Endodermal cell (in vitro differentiated cells): ENCODE measurements around the gene DUOXA2. TPM values are rescaled to one million over a fixed set of nuclear protein-coding genes. Genes with fewer than 3 reads are reported as not detected.
A peak's percentile ranks its signal among the peaks of the same experiment; 100 is the strongest.
"Not testable (repeated sequence)": the region's sequence is repeated elsewhere in the genome, so short reads cannot be mapped to it uniquely, and the experiment has no call there.

Experiments used
- DNase-seq: peaks from one replicate; pipeline ENCODE4 v3.0.0-alpha.2; 2017
- H3K27ac ChIP-seq: 2 replicates; pipeline ENCODE4 v1.5.1; 2013; ENCODE audit warnings: mild to moderate bottlenecking, low read depth, low read length, moderate library complexity
- H3K27me3 ChIP-seq: 2 replicates; pipeline ENCODE4 v1.6.1; 2013; ENCODE audit warnings: mild to moderate bottlenecking, low read length, moderate library complexity; ENCODE audit not compliant: insufficient read depth, control insufficient read depth, poor library complexity, severe bottlenecking
- H3K36me3 ChIP-seq: 2 replicates; pipeline ENCODE4 v1.7.0; 2013; ENCODE audit warnings: mild to moderate bottlenecking, low read length, moderate library complexity; ENCODE audit not compliant: control insufficient read depth, insufficient read depth
- H3K4me1 ChIP-seq: one replicate; pipeline ENCODE4 v1.7.0; 2013; ENCODE audit warnings: low read length; ENCODE audit not compliant: control insufficient read depth, insufficient read depth
- H3K4me3 ChIP-seq: 2 replicates; pipeline ENCODE4 v1.5.1; 2013; ENCODE audit warnings: mild to moderate bottlenecking, low read length, moderate library complexity
- H3K9ac ChIP-seq: 2 replicates; pipeline ENCODE4 v1.6.1; 2013; ENCODE audit warnings: mild to moderate bottlenecking, low read length, moderate library complexity; ENCODE audit not compliant: poor library complexity, severe bottlenecking; ENCODE audit errors: extremely low read depth
- H3K9me3 ChIP-seq: 2 replicates; pipeline ENCODE4 v1.6.1; 2013; ENCODE audit warnings: mild to moderate bottlenecking, low read length, moderate library complexity; ENCODE audit not compliant: control insufficient read depth
- H3K27ac Mint-ChIP-seq: 2 replicates; pipeline ENCODE4 v1.8.0; 2020; ENCODE audit warnings: mixed read lengths
- H3K27me3 Mint-ChIP-seq: 2 replicates; pipeline ENCODE4 v1.8.0; 2021; ENCODE audit warnings: mild to moderate bottlenecking, mixed read lengths; ENCODE audit not compliant: insufficient read depth
- H3K36me3 Mint-ChIP-seq: 2 replicates; pipeline ENCODE4 v1.8.0; 2020; ENCODE audit warnings: low read depth, mixed read lengths
- H3K4me1 Mint-ChIP-seq: 2 replicates; pipeline ENCODE4 v1.8.0; 2020; ENCODE audit warnings: mixed read lengths
- H3K4me3 Mint-ChIP-seq: 2 replicates; pipeline ENCODE4 v1.8.0; 2020; ENCODE audit warnings: mild to moderate bottlenecking, moderate library complexity, mixed read lengths
- H3K9me3 Mint-ChIP-seq: 2 replicates; pipeline ENCODE4 v1.8.0; 2020; ENCODE audit warnings: mild to moderate bottlenecking, mixed read lengths
- CTCF ChIP-seq: fragments of 200-600 bp; sonication (generic); conservative IDR thresholded peaks from 2 replicates; pipeline ENCODE4 v1.5.0; 2021; ENCODE audit warnings: antibody characterized with exemption, mild to moderate bottlenecking
- WGBS, 2 experiments: methylation state at CpG; one replicate each; pipeline versions ENCODE4 v1.1.5 to v1.1.7; 2013; ENCODE audit warnings: missing lambda C conversion rate in 2 of 2, mixed read lengths in 1 of 2; ENCODE audit not compliant: insufficient coverage in 1 of 2, insufficient read length in 1 of 2; 5-methylcytosine and 5-hydroxymethylcytosine counted together
- long read RNA-seq, 4 experiments: library from polyadenylated mRNA in 2 of 4; library from RNA in 1 of 4; library from capped mRNA in 1 of 4; stranded (forward) in 3 of 4; unstranded in 1 of 4; transcript quantifications; one replicate each; pipeline ENCODE4 v2.0.0, GENCODE V29; 2020 to 2021; ENCODE audit warnings: inconsistent platforms in 1 of 4
- polyA plus RNA-seq, 2 experiments: library from polyadenylated mRNA; stranded (reverse); fragments of 50-300 nt; gene quantifications; one replicate each; pipeline ENCODE4 v1.2.3, GENCODE V29; 2013
- total RNA-seq, 2 donors: library from RNA; stranded (reverse); fragmentation: NEBNext Ultra II Directional in 1 of 2; extraction: Animal tissue kit (Norgen Biotek cat#: 25700) in 1 of 2; gene quantifications; 2 replicates in 1 of 2; 3 replicates in 1 of 2; pipeline ENCODE4 v1.2.1, GENCODE V29; 2021

The DUOXA2 gene
- not detected for total RNA-seq
- not detected for polyA plus RNA-seq (2013, experiment 1 of 2)
- not detected for polyA plus RNA-seq (2013, experiment 2 of 2)
- long read RNA-seq, experiment 1, result 0 reads
- long read RNA-seq, experiment 2, result 0 reads
- long read RNA-seq, experiment 3, result 0 reads
- long read RNA-seq, experiment 4, result 0 reads

DNA sequence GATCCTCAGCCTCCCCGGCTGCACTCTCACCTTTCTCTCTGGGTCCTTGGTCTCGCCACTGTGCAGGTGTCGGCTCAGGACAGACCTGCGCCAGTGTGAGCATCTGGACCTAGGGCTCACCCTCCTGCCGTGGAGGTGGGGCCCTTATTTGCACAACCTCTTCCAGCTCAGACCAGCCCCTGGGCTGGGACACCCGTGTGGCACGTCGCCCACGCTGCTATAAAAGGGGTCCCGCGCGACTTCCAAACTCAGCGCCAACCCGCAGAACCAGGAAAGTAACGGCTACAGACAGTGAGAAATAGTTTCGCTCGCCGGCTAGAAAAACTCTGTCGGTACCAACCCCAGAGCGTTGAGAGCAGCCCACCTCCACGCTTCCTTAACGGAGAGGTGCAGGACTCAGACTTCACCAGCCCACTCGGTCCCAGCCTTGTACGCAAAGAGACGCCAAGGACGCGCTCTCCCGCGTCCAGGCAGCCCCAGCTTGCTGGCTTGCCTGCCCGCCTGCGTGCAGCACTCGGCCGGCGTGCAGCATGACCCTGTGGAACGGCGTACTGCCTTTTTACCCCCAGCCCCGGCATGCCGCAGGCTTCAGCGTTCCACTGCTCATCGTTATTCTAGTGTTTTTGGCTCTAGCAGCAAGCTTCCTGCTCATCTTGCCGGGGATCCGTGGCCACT, at the start of gene DUOXA2, which contains the start of gene DUOX2:
Gene DUOXA2 (plus strand): TSS at position 251 of the 675 bp plus-strand sequence. CDS start 280 bp downstream, at position 531.
Gene DUOX2 (minus strand): TSS at position 97 of the 675 bp plus-strand sequence. CDS start 761 bp downstream, outside the sequence.
- Histone ChIP-seq H3K36me3 (no peaks in the 10 kb centered on the region), H3K4me3 (peak within 1 kb of the TSS; percentile 67), H3K4me1 (no peaks in the 10 kb centered on the region), H3K27me3 (peaks cover 89% of the 10 kb centered on the region), H3K27ac (no peak within 1 kb of the TSS), H3K9ac (no peak within 1 kb of the TSS), H3K9me3 (no peaks in the 10 kb centered on the region)
- peak; percentile 53 for DNase-seq
- Mint-ChIP-seq H3K36me3 (no peaks in the 10 kb centered on the region), H3K27me3 (peaks cover 94% of the 10 kb centered on the region), H3K4me1 (peaks cover 16% of the 10 kb centered on the region), H3K4me3 (peak within 1 kb of the TSS; percentile 51), H3K27ac (no peak within 1 kb of the TSS), H3K9me3 (peaks cover 7% of the 10 kb centered on the region)
- TF ChIP-seq CTCF, result no peak
- 10 to 15% methylated on average over 32 to 42 of the region's 42 CpGs for WGBS, 2 experiments

- peaks cover 2% of the 10 kb centered on the region for H3K9me3 ChIP-seq
- peaks cover under 1% of the 10 kb centered on the region for H3K36me3 ChIP-seq
- H3K4me3 ChIP-seq, result no peak overlapping the region
- H3K4me1 Mint-ChIP-seq, result peaks cover 5% of the 10 kb centered on the region
- H3K9me3 Mint-ChIP-seq, result no peaks in the 10 kb centered on the region
- no peaks in the 10 kb centered on the region for H3K4me1 ChIP-seq
- peaks cover 37% of the 10 kb centered on the region for H3K36me3 Mint-ChIP-seq
- H3K9ac ChIP-seq, result no peak overlapping the region
- no peak overlapping the region for H3K27ac ChIP-seq
- no peaks in the 10 kb centered on the region for H3K27me3 ChIP-seq
- no peak overlapping the region for H3K4me3 Mint-ChIP-seq
- no peak overlapping the region for H3K27ac Mint-ChIP-seq
- no peak for TF ChIP-seq CTCF
- DNase-seq, result no peak
- 86 to 93% methylated on average over 2 to 4 of the region's 4 CpGs for WGBS, 2 experiments
- H3K27me3 Mint-ChIP-seq, result no peaks in the 10 kb centered on the region
Observed at GRCh38 chr15:45064386-45064785, 49.7 kb upstream of the DUOXA2 start.

DNA sequence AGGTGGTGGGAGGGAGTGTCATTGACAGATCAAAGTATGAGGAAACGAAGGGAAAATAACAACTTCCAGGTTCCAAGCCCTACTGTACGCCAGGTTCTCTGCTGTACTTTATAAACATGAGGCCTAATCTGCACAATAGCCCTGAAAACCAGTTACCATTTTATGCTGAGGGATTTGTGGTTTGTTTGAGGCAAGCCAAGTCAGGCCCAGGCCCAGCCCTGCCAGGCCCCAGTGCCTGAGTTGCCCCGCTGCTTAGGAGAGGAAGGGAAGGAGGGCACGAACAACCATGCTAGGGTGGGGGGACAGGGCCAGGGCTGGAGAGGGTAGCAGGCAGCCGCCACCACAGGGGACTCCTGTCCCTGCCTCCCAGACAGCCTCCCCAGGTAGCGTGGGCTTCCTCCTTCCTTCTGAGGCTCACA, 44.2 kb upstream of the DUOXA2 start:
- not testable (repeated sequence) for H3K9me3 ChIP-seq, H3K27me3 Mint-ChIP-seq, H3K4me1 ChIP-seq, H3K4me3 ChIP-seq, DNase-seq, H3K4me1 Mint-ChIP-seq, H3K27ac Mint-ChIP-seq, H3K36me3 ChIP-seq, H3K27ac ChIP-seq, H3K9ac ChIP-seq, H3K4me3 Mint-ChIP-seq, H3K9me3 Mint-ChIP-seq, H3K27me3 ChIP-seq
- 100% methylated on average over 1 to 3 of the region's 6 CpGs for WGBS, 2 experiments
- H3K36me3 Mint-ChIP-seq, result peaks cover 28% of the 10 kb centered on the region

- not testable (repeated sequence) for H3K4me1 ChIP-seq, H3K36me3 ChIP-seq, H3K27ac ChIP-seq, H3K4me3 ChIP-seq, H3K4me3 Mint-ChIP-seq, H3K9me3 Mint-ChIP-seq, H3K4me1 Mint-ChIP-seq, H3K9ac ChIP-seq, H3K27ac Mint-ChIP-seq, DNase-seq, H3K27me3 Mint-ChIP-seq, H3K9me3 ChIP-seq, H3K27me3 ChIP-seq
- H3K36me3 Mint-ChIP-seq, result peaks cover 11% of the 10 kb centered on the region
Observed at GRCh38 chr15:45073602-45074001, 40.5 kb upstream of the DUOXA2 start.

GRCh38 chr15:45075440-45076320, 38.4 kb upstream of the DUOXA2 start:
- H3K4me3 Mint-ChIP-seq, H3K4me1 Mint-ChIP-seq: not testable (repeated sequence)

More at GRCh38 chr15:45075440-45076320, 38.4 kb upstream of the DUOXA2 start:
- H3K9ac ChIP-seq, H3K27ac ChIP-seq, H3K4me1 ChIP-seq, H3K27ac Mint-ChIP-seq, H3K27me3 Mint-ChIP-seq, H3K9me3 Mint-ChIP-seq, H3K9me3 ChIP-seq, H3K36me3 Mint-ChIP-seq, H3K4me3 ChIP-seq, H3K27me3 ChIP-seq, H3K36me3 ChIP-seq, DNase-seq: not testable (repeated sequence)
- WGBS, 2 experiments, result 86% methylated on average over 1 of the region's 9 CpGs; no CpG with 5 or more reads in 1 of the 2 experiments
